ENCODE results near the gene MAGT1. TPM values are rescaled to one million over a fixed set of nuclear protein-coding genes. Genes with fewer than 3 reads are reported as not detected.

The MAGT1 gene
- polyA plus RNA-seq, 3 donors, result 18.0 to 29.3 (median 20.0) TPM

- H3K27ac Mint-ChIP-seq, result peak overlapping the region; percentile 98 to 99 (median 99)
- Histone ChIP-seq H3K4me1 (ENCODE audit: control insufficient read depth in 1 of 2, insufficient read depth in 2 of 2, low read length in 2 of 2) (peaks cover 23 to 25% of the 10 kb centered on the region in 2 donors), H3K27ac (ENCODE audit: low read depth in 1 of 2, low read length in 2 of 2) (peak overlapping the region; percentile 94 to 96), H3K27me3 (ENCODE audit: control insufficient read depth in 2 of 2, insufficient read depth in 2 of 2, low read length in 2 of 2) (no peaks in the 10 kb centered on the region), H3K4me3 (replicated peaks in 1 of 3; ENCODE audit: low read depth in 2 of 3, low read length in 3 of 3) (peak overlapping the region; percentile 64 to 89 (median 83)), H4K20me1 (ENCODE audit: insufficient read depth, low read length) (no peaks in the 10 kb centered on the region), H3K36me3 (replicated peaks in 1 of 2; ENCODE audit: control insufficient read depth in 1 of 2, insufficient read depth in 2 of 2, low read length in 2 of 2) (no peaks in the 10 kb centered on the region), H2AFZ (ENCODE audit: insufficient read depth, low read depth, low read length, poor library complexity, severe bottlenecking) (peak overlapping the region; percentile 71), H3K9me3 (replicated peaks in 1 of 2; ENCODE audit: control insufficient read depth in 1 of 2, insufficient read depth in 1 of 2, low read length in 2 of 2) (no peaks in the 10 kb centered on the region), H3K4me2 (replicated peaks; ENCODE audit: extremely low read depth, low read length, poor library complexity, severe bottlenecking) (peak overlapping the region; percentile 73), H3K9ac (ENCODE audit: insufficient read depth, low read length, poor library complexity, severe bottlenecking) (peak overlapping the region; percentile 83), H3K79me2 (ENCODE audit: insufficient read depth, low read length) (peaks cover 53% of the 10 kb centered on the region)
- no peak for TF ChIP-seq CTCF (IDR thresholded peaks at IDR 0.05)
- no CpG with 5 or more reads among the region's 5 CpGs for WGBS (ENCODE audit: insufficient coverage)
- H3K4me1 Mint-ChIP-seq, result peaks cover 26% of the 10 kb centered on the region
- H3K9me3 Mint-ChIP-seq, result peaks cover 0 to 6% (median 0%) of the 10 kb centered on the region in 7 donors
- peak overlapping the region; percentile 97 to 98 for H3K4me3 Mint-ChIP-seq
- intact Hi-C loops (cut with micrococcal nuclease), result loop anchor here in 1 of 2 donors (5.0 kb wide), 1 partner anchor 111 kb away; the partner anchor contains the start of genes COX7B and MAGT1
- H3K36me3 Mint-ChIP-seq, result no peaks in the 10 kb centered on the region
- H3K27me3 Mint-ChIP-seq (ENCODE audit: low read depth in 3 of 3), result peaks cover 0 to 4% (median 0%) of the 10 kb centered on the region in 3 donors
- DNase-seq, result no peak
Observed at GRCh38 chrX:77786365-77786680, 108.9 kb downstream of the MAGT1 start.

- WGBS (ENCODE audit: insufficient coverage), result 0% methylated on average over 24 of the region's 61 CpGs
- Histone ChIP-seq H3K4me3 (replicated peaks in 1 of 3; ENCODE audit: low read depth in 2 of 3, low read length in 3 of 3) (peak within 1 kb of the TSS; percentile 64 to 89 (median 83)), H3K9me3 (replicated peaks in 1 of 2; ENCODE audit: control insufficient read depth in 1 of 2, insufficient read depth in 1 of 2, low read length in 2 of 2) (no peaks in the 10 kb centered on the region), H3K9ac (ENCODE audit: insufficient read depth, low read length, poor library complexity, severe bottlenecking) (peak within 1 kb of the TSS; percentile 83), H4K20me1 (ENCODE audit: insufficient read depth, low read length) (peaks cover 3% of the 10 kb centered on the region), H3K4me2 (replicated peaks; ENCODE audit: extremely low read depth, low read length, poor library complexity, severe bottlenecking) (peak within 1 kb of the TSS; percentile 73), H3K27ac (ENCODE audit: low read depth in 1 of 2, low read length in 2 of 2) (peak within 1 kb of the TSS; percentile 94 to 96), H3K79me2 (ENCODE audit: insufficient read depth, low read length) (peaks cover 59% of the 10 kb centered on the region), H3K27me3 (ENCODE audit: control insufficient read depth in 2 of 2, insufficient read depth in 2 of 2, low read length in 2 of 2) (no peaks in the 10 kb centered on the region), H3K36me3 (replicated peaks in 1 of 2; ENCODE audit: control insufficient read depth in 1 of 2, insufficient read depth in 2 of 2, low read length in 2 of 2) (no peaks in the 10 kb centered on the region), H3K4me1 (ENCODE audit: control insufficient read depth in 1 of 2, insufficient read depth in 2 of 2, low read length in 2 of 2) (peaks cover 23 to 25% of the 10 kb centered on the region in 2 donors), H2AFZ (ENCODE audit: insufficient read depth, low read depth, low read length, poor library complexity, severe bottlenecking) (peak within 1 kb of the TSS; percentile 71)
- intact Hi-C loops (cut with micrococcal nuclease), result loop anchor here in 1 of 2 donors (5.0 kb wide), 1 partner anchor 112 kb away; the partner anchor contains the start of genes COX7B and MAGT1
- Mint-ChIP-seq H3K4me1 (peaks cover 26% of the 10 kb centered on the region), H3K9me3 (peaks cover 0 to 6% (median 0%) of the 10 kb centered on the region in 7 donors), H3K4me3 (peak within 1 kb of the TSS; percentile 97 to 98), H3K27ac (peak within 1 kb of the TSS; percentile 98 to 99 (median 99)), H3K36me3 (no peaks in the 10 kb centered on the region), H3K27me3 (ENCODE audit: low read depth in 3 of 3) (peaks cover 0 to 3% (median 0%) of the 10 kb centered on the region in 3 donors)
- peak; percentile 59 to 76 (median 72) for DNase-seq
- no peak for TF ChIP-seq CTCF (IDR thresholded peaks at IDR 0.05)
Observed at GRCh38 chrX:77785486-77786364, 109.5 kb downstream of the MAGT1 start, which contains the start of gene ATRX. TSS of gene ATRX (minus strand) at chrX:77786216. CDS start at chrX:77786001, 215 bp downstream.
